ENCODE data around the gene RAB43.

Gene RAB43

DNA sequence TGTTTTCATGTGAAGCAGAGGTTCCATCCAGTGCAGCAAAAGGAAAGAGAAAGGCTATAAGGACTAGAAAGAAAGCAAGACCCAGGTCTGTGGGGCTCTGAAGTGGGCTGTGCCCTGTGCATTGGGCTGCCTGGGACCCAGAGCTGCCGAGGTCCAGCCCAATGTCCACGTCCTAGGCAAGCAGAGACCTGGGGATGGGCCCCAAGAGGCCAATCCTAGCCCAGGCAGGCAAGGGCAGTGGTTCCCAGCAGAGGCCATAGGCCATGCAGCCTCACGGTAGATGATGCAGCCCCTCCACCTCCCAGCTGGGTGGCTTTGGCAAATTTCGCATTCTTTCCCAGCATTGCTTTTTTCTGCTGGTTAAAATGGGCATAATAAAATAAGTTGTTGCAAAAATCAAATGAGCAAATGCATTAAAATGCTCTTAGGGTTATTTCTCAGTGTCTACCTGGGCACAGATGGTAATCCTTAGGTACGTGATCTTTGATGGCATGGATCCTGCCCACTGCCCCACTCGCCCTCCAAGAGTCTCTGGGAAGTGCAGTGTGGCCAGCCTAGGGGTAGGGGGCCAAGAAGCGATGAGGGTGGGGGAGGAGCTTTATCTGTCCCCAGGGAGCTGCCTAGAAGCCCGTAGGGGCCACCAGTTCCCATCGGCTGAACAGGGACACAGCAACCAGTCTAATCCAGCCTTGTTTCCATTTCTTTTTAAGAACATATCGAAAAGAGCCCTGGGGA, 83.3 kb downstream of the RAB43 start:
- no peak for DNase-seq (ENCODE audit: low read depth)

Data from CMK (cell line).